OCI-LY3 (cell line): Measurements from ENCODE around the gene ADGRV1.

ENCODE experiments used
- H2AFZ ChIP-seq: fragments of 200-600, 300-600 bp; shearing (Covaris generic); 2 replicates; pipeline ENCODE4 v1.6.0; 2014; ENCODE audit warnings: antibody characterized with exemption, low read depth, low read length
- H3K27ac ChIP-seq: fragments of 200-600, 300-600 bp; sonication (generic); 2 replicates; pipeline ENCODE4 v1.5.1; 2014; ENCODE audit warnings: mild to moderate bottlenecking, low read length, moderate library complexity, mixed read lengths
- H3K27me3 ChIP-seq: fragments of 200-600, 300-600 bp; sonication (generic); 2 replicates; pipeline ENCODE4 v1.6.1; 2014; ENCODE audit warnings: low read depth, low read length, mixed read lengths
- H3K36me3 ChIP-seq: fragments of 200-600, 300-600 bp; sonication (generic); replicated peaks from 2 replicates; pipeline ENCODE3; 2014; ENCODE audit warnings: low read depth, low read length, mixed read lengths
- H3K4me1 ChIP-seq: fragments of 300-600, 200-600 bp; sonication (generic); 2 replicates; pipeline ENCODE4 v1.6.1; 2014; ENCODE audit warnings: low read length, mixed read lengths
- H3K4me2 ChIP-seq: fragments of 200-600, 300-600 bp; sonication (generic); 2 replicates; pipeline ENCODE4 v1.6.1; 2014; ENCODE audit warnings: low read length, mixed read lengths
- H3K4me3 ChIP-seq: fragments of 300-600, 200-600 bp; sonication (generic); 2 replicates; pipeline ENCODE4 v1.5.1; 2014; ENCODE audit warnings: antibody characterized with exemption, mild to moderate bottlenecking, low read length, moderate library complexity
- H3K79me2 ChIP-seq: fragments of 300-600, 200-600 bp; shearing (Covaris generic); 2 replicates; pipeline ENCODE4 v1.6.1; 2014; ENCODE audit warnings: mild to moderate bottlenecking, low read length, mixed read lengths
- H3K9ac ChIP-seq: fragments of 300-600, 200-600 bp; shearing (Covaris generic); 2 replicates; pipeline ENCODE4 v1.6.0; 2014; ENCODE audit warnings: mild to moderate bottlenecking, low read length, moderate library complexity
- H3K9me3 ChIP-seq: fragments of 200-600, 300-600 bp; shearing (Covaris generic); 2 replicates; pipeline ENCODE4 v1.6.1; 2014; ENCODE audit warnings: low read length, mixed read lengths; ENCODE audit not compliant: insufficient read depth
- H4K20me1 ChIP-seq: fragments of 200-600, 300-600 bp; sonication (generic); 2 replicates; pipeline ENCODE4 v1.6.1; 2016; ENCODE audit warnings: low read length, mixed read lengths; ENCODE audit not compliant: insufficient read depth
- CTCF ChIP-seq: fragments of 200-600, 300-600 bp; sonication (generic); IDR thresholded peaks from 2 replicates; pipeline ENCODE4 v1.5.1; 2014; ENCODE audit warnings: antibody characterized with exemption, low read length, low read depth
- EZH2phosphoT487 ChIP-seq: fragments of 200-600 bp; shearing (Covaris generic); IDR thresholded peaks from 2 replicates; pipeline ENCODE4 v1.6.1; 2018; ENCODE audit warnings: antibody characterized with exemption, mixed run types, low read depth

The ADGRV1 gene

GRCh38 chr5:90881626-90882150 is 323.1 kb downstream of the ADGRV1 start:
- Histone ChIP-seq H4K20me1 (no peaks in the 10 kb centered on the region), H3K9ac (no peak overlapping the region)

GRCh38 chr5:90882448-90882847 is 323.9 kb downstream of the ADGRV1 start:
- no peak overlapping the region for H3K27ac ChIP-seq
- no peaks in the 10 kb centered on the region for H3K27me3 ChIP-seq
- no peaks in the 10 kb centered on the region for H3K79me2 ChIP-seq
- no peak for TF ChIP-seq CTCF
- no peak overlapping the region for H3K4me2 ChIP-seq
- H3K4me3 ChIP-seq = no peak overlapping the region
- H3K9ac ChIP-seq = no peak overlapping the region
- no peaks in the 10 kb centered on the region for H3K9me3 ChIP-seq
- no peaks in the 10 kb centered on the region for H4K20me1 ChIP-seq
- no peak overlapping the region for H2AFZ ChIP-seq
- 0 out of 2 replicates have a peak, but pooled peaks cover 4% of the 10 kb centered on the region for H3K4me1 ChIP-seq
- no peaks in the 10 kb centered on the region for H3K36me3 ChIP-seq

More at GRCh38 chr5:90881626-90882150, 323.1 kb downstream of the ADGRV1 start:
- Histone ChIP-seq H3K79me2 (no peaks in the 10 kb centered on the region), H3K27me3 (no peaks in the 10 kb centered on the region), H2AFZ (no peak overlapping the region), H3K4me3 (no peak overlapping the region), H3K27ac (no peak overlapping the region), H3K9me3 (no peaks in the 10 kb centered on the region), H3K4me1 (0 out of 2 replicates have a peak, but pooled peaks cover 4% of the 10 kb centered on the region), H3K36me3 (no peaks in the 10 kb centered on the region), H3K4me2 (no peak overlapping the region)
- TF ChIP-seq CTCF = no peak
- TF ChIP-seq EZH2phosphoT487 = no peak

GRCh38 chr5:90885180-90885868 is 326.7 kb downstream of the ADGRV1 start:
- no peaks in the 10 kb centered on the region for H3K9me3 ChIP-seq
- H3K9ac ChIP-seq = no peak overlapping the region
- no peak overlapping the region for H2AFZ ChIP-seq
- TF ChIP-seq CTCF = no peak
- no peak for TF ChIP-seq EZH2phosphoT487
- H3K4me3 ChIP-seq = no peak overlapping the region
- no peaks in the 10 kb centered on the region for H4K20me1 ChIP-seq
- H3K27ac ChIP-seq = no peak overlapping the region
- no peaks in the 10 kb centered on the region for H3K4me1 ChIP-seq
- no peaks in the 10 kb centered on the region for H3K79me2 ChIP-seq
- H3K36me3 ChIP-seq = no peaks in the 10 kb centered on the region
- no peak overlapping the region for H3K4me2 ChIP-seq
- H3K27me3 ChIP-seq = no peaks in the 10 kb centered on the region

- H3K9me3 ChIP-seq = no peaks in the 10 kb centered on the region
- H3K4me3 ChIP-seq = no peak overlapping the region
- H3K27ac ChIP-seq = no peak overlapping the region
Measured at GRCh38 chr5:90886381-90886780, 327.8 kb downstream of the ADGRV1 start.

More at GRCh38 chr5:90886381-90886780, 327.8 kb downstream of the ADGRV1 start:
- Histone ChIP-seq H4K20me1 (no peaks in the 10 kb centered on the region), H3K4me2 (no peak overlapping the region), H3K27me3 (no peaks in the 10 kb centered on the region), H3K79me2 (no peaks in the 10 kb centered on the region), H3K9ac (no peak overlapping the region), H3K4me1 (no peaks in the 10 kb centered on the region), H3K36me3 (no peaks in the 10 kb centered on the region), H2AFZ (no peak overlapping the region)
- TF ChIP-seq CTCF (no peak), EZH2phosphoT487 (no peak)
